CD14-positive monocyte (primary cell): ENCODE data around the gene VSTM2B. TPM values are rescaled to one million over a fixed set of nuclear protein-coding genes. Genes with fewer than 3 reads are reported as not detected.

Experiments used
- DNase-seq, 3 donors: peaks; one replicate each; pipeline ENCODE4 v3.0.0-alpha.2; 2011 to 2022
- H2AFZ ChIP-seq: 2 replicates; pipeline ENCODE4 v1.6.0; 2012; ENCODE audit warnings: mild to moderate bottlenecking, low read depth, low read length, inconsistent platforms; ENCODE audit not compliant: insufficient read depth, poor library complexity, severe bottlenecking
- H3K27ac ChIP-seq, 2 donors: 1 replicate in 1 of 2; 2 replicates in 1 of 2; pipeline ENCODE4 v1.5.1; 2012 to 2013; ENCODE audit warnings: low read length in 2 of 2, control low read depth in 1 of 2, inconsistent platforms in 1 of 2, low read depth in 1 of 2, mild to moderate bottlenecking in 1 of 2
- H3K27me3 ChIP-seq, 2 donors: one replicate each; pipeline versions ENCODE4 v1.6.0 to v1.6.1; 2011 to 2013; ENCODE audit warnings: low read length in 2 of 2; ENCODE audit not compliant: control insufficient read depth in 2 of 2, insufficient read depth in 2 of 2
- H3K36me3 ChIP-seq, 2 donors: replicated peaks in 1 of 2; 1 replicate in 1 of 2; 2 replicates in 1 of 2; pipeline versions ENCODE4 v1.5.1 to v1.6.1; 2012 to 2013; ENCODE audit warnings: low read length in 2 of 2, control low read depth in 1 of 2, inconsistent platforms in 1 of 2, mild to moderate bottlenecking in 1 of 2; ENCODE audit not compliant: insufficient read depth in 2 of 2, control insufficient read depth in 1 of 2
- H3K4me1 ChIP-seq, 2 donors: 1 replicate in 1 of 2; 2 replicates in 1 of 2; pipeline versions ENCODE4 v1.5.1 to v1.6.1; 2012 to 2013; ENCODE audit warnings: low read length in 2 of 2, control low read depth in 1 of 2, inconsistent platforms in 1 of 2, mild to moderate bottlenecking in 1 of 2, moderate library complexity in 1 of 2; ENCODE audit not compliant: insufficient read depth in 2 of 2, control insufficient read depth in 1 of 2
- H3K4me2 ChIP-seq: replicated peaks from 2 replicates; pipeline ENCODE3; 2012; ENCODE audit warnings: low read length, moderate library complexity, mild to moderate bottlenecking; ENCODE audit not compliant: poor library complexity, severe bottlenecking; ENCODE audit errors: extremely low read depth
- H3K4me3 ChIP-seq, 3 experiments: fragments of 200-600 bp in 1 of 3; sonication (generic) in 1 of 3; replicated peaks in 1 of 3; 1 replicate in 2 of 3; 2 replicates in 1 of 3; pipeline ENCODE4 v1.5.1; 2011 to 2013; ENCODE audit warnings: low read length in 3 of 3, mild to moderate bottlenecking in 3 of 3, control low read depth in 2 of 3, low read depth in 2 of 3, inconsistent platforms in 1 of 3, moderate library complexity in 1 of 3
- H3K79me2 ChIP-seq: 2 replicates; pipeline ENCODE4 v1.6.0; 2012; ENCODE audit warnings: mild to moderate bottlenecking, control low read depth, inconsistent platforms, low read length, moderate library complexity; ENCODE audit not compliant: insufficient read depth
- H3K9ac ChIP-seq: 2 replicates; pipeline ENCODE4 v1.6.0; 2017; ENCODE audit warnings: low read length, mild to moderate bottlenecking; ENCODE audit not compliant: insufficient read depth, poor library complexity, severe bottlenecking
- H3K9me3 ChIP-seq, 2 donors: replicated peaks in 1 of 2; 1 replicate in 1 of 2; 2 replicates in 1 of 2; pipeline versions ENCODE4 v1.5.1 to v1.6.1; 2012 to 2013; ENCODE audit warnings: low read length in 2 of 2, control low read depth in 1 of 2; ENCODE audit not compliant: control insufficient read depth in 1 of 2, insufficient read depth in 1 of 2
- H4K20me1 ChIP-seq: 2 replicates; pipeline ENCODE4 v1.6.0; 2012; ENCODE audit warnings: mild to moderate bottlenecking, low read length, control low read depth, moderate library complexity; ENCODE audit not compliant: insufficient read depth
- H3K27ac Mint-ChIP-seq, 7 donors: one replicate each; pipeline ENCODE4 v1.8.0; 2020; ENCODE audit warnings: mild to moderate bottlenecking in 7 of 7, mixed read lengths in 7 of 7, moderate library complexity in 6 of 7, inconsistent platforms in 2 of 7
- H3K27me3 Mint-ChIP-seq, 3 donors: one replicate each; pipeline ENCODE4 v1.8.0; 2021 to 2022; ENCODE audit warnings: low read depth in 3 of 3, mild to moderate bottlenecking in 3 of 3, mixed read lengths in 3 of 3, moderate library complexity in 3 of 3, inconsistent platforms in 1 of 3
- H3K36me3 Mint-ChIP-seq, 2 donors: one replicate each; pipeline ENCODE4 v1.8.0; 2020; ENCODE audit warnings: mixed read lengths in 2 of 2, inconsistent platforms in 1 of 2, mild to moderate bottlenecking in 1 of 2
- H3K4me1 Mint-ChIP-seq: one replicate; pipeline ENCODE4 v1.8.0; 2020; ENCODE audit warnings: mild to moderate bottlenecking, mixed read lengths
- H3K4me3 Mint-ChIP-seq, 2 donors: one replicate each; pipeline ENCODE4 v1.8.0; 2020; ENCODE audit warnings: mild to moderate bottlenecking in 2 of 2, mixed read lengths in 2 of 2, moderate library complexity in 1 of 2
- H3K9me3 Mint-ChIP-seq, 7 donors: one replicate each; pipeline ENCODE4 v1.8.0; 2020 to 2022; ENCODE audit warnings: mixed read lengths in 7 of 7, mild to moderate bottlenecking in 6 of 7, moderate library complexity in 6 of 7, inconsistent platforms in 2 of 7
- CTCF ChIP-seq: fragments of 200-600 bp; IDR thresholded peaks from one replicate; pipeline ENCODE4 v1.8.0; 2022; ENCODE audit warnings: antibody characterized with exemption, mild to moderate bottlenecking
- WGBS: methylation state at CpG from one replicate; pipeline ENCODE4 v1.1.5; 2013; ENCODE audit warnings: missing lambda C conversion rate; ENCODE audit not compliant: insufficient coverage; 5-methylcytosine and 5-hydroxymethylcytosine counted together
- intact Hi-C, 2 donors: fragments of 100-400 bp; cut with micrococcal nuclease; formaldehyde crosslinking; loops; one replicate each; pipeline versions ENCODE4 v1.15.0 to v1.15.1; 2023
- polyA plus RNA-seq, 3 donors: library from polyadenylated mRNA; depleted of rRNA in 1 of 3; unstranded in 2 of 3; stranded (reverse) in 1 of 3; fragments of 300-500 nt in 2 of 3; fragments of >200 nt in 1 of 3; fragmentation: Illumina TruSeq in 2 of 3; gene quantifications; 1 replicate in 2 of 3; 2 replicates in 1 of 3; pipeline ENCODE4 v1.2.3, GENCODE V29; 2012 to 2021

Gene VSTM2B
- polyA plus RNA-seq, 3 donors = not detected

- no peak overlapping the region for H3K9ac ChIP-seq
- no peak for DNase-seq
- no peaks in the 10 kb centered on the region for H3K79me2 ChIP-seq
- no peak overlapping the region for H3K4me2 ChIP-seq
- no peak overlapping the region for H3K4me3 ChIP-seq
- TF ChIP-seq CTCF = no peak
- H3K27ac ChIP-seq = no peak overlapping the region
- H3K36me3 ChIP-seq = no peaks in the 10 kb centered on the region
- H3K27me3 ChIP-seq = no peaks in the 10 kb centered on the region
- Mint-ChIP-seq H3K4me1 (no peaks in the 10 kb centered on the region), H3K27me3 (peaks cover 2 to 3% (median 2%) of the 10 kb centered on the region in 3 donors), H3K4me3 (no peak overlapping the region), H3K36me3 (no peaks in the 10 kb centered on the region), H3K27ac (no peak overlapping the region), H3K9me3 (no peaks in the 10 kb centered on the region)
- H4K20me1 ChIP-seq = no peaks in the 10 kb centered on the region
- no peaks in the 10 kb centered on the region for H3K9me3 ChIP-seq
- H3K4me1 ChIP-seq = no peaks in the 10 kb centered on the region
- intact Hi-C loops = no loop called here
- H2AFZ ChIP-seq = no peak overlapping the region
- WGBS = 86% methylated on average over 8 of the region's 8 CpGs
Observed at GRCh38 chr19:29504454-29504853, 21.3 kb upstream of the VSTM2B start.

GRCh38 chr19:29505097-29505824, 20.5 kb upstream of the VSTM2B start:
- Mint-ChIP-seq H3K9me3 (no peaks in the 10 kb centered on the region), H3K27me3 (peaks cover 2% of the 10 kb centered on the region in 3 donors), H3K4me1 (no peaks in the 10 kb centered on the region), H3K36me3 (no peaks in the 10 kb centered on the region), H3K4me3 (no peak overlapping the region), H3K27ac (no peak overlapping the region)
- H3K79me2 ChIP-seq = no peaks in the 10 kb centered on the region
- TF ChIP-seq CTCF = no peak
- H3K27me3 ChIP-seq = no peaks in the 10 kb centered on the region
- no peak overlapping the region for H3K4me2 ChIP-seq
- no peaks in the 10 kb centered on the region for H3K9me3 ChIP-seq
- no peak overlapping the region for H2AFZ ChIP-seq
- no peaks in the 10 kb centered on the region for H3K4me1 ChIP-seq
- no peak for DNase-seq
- no peak overlapping the region for H3K27ac ChIP-seq
- no peaks in the 10 kb centered on the region for H4K20me1 ChIP-seq
- H3K36me3 ChIP-seq = no peaks in the 10 kb centered on the region
- no peak overlapping the region for H3K4me3 ChIP-seq
- no peak overlapping the region for H3K9ac ChIP-seq
- intact Hi-C loops = no loop called here
- WGBS = 88% methylated on average over 12 of the region's 13 CpGs
